ENCODE measurements around the gene IFNL4. TPM values are rescaled to one million over a fixed set of nuclear protein-coding genes. Genes with fewer than 3 reads are reported as not detected.
A peak's percentile ranks its signal among the peaks of the same experiment; 100 is the strongest.

IFNL4 gene
- total and polyA plus RNA-seq, 9 of the 15 experiments (the other 6 are each of a cell fraction or from before 2014, with no cell fraction given): not detected

DNA sequence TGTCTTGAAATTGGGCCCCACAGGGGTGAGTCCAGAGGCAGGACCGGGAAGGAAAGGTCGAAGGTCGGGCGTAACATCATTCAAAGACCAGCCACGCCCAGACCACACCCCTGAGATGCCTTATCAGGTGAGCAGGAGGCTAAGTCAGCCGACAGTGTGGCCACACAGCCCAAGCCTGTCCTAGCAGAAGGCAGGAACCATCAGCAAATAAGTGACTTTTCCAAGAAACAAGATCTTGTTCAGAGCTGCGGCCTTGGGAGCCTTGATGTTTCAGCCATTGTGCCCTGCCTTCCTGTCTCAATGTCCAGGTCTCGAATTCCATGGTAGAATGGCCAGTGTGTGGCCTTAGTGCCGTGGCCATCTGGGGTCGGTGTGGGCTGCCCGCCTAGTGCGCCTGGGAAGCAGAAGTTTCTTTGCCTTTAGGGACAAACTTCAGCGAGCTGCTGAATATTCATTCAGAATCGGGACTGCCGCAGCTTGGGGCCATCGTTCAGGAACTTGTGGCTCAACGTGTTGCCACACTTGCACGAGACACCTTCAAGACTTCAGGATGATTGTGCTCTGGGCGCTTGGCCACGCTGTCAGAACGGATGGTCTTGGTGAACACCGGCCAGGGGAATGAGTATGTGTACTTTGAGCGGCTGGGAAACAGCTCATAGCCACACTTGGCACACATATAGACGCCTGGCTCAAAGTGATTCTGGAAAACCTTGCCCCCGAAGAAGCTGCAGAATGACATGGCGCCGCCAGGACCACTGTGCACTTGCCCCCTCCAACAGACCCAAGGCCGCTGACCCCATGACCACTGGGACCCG, 6.1 kb upstream of the IFNL4 start (continued):
- TF ChIP-seq, protein P1, sequence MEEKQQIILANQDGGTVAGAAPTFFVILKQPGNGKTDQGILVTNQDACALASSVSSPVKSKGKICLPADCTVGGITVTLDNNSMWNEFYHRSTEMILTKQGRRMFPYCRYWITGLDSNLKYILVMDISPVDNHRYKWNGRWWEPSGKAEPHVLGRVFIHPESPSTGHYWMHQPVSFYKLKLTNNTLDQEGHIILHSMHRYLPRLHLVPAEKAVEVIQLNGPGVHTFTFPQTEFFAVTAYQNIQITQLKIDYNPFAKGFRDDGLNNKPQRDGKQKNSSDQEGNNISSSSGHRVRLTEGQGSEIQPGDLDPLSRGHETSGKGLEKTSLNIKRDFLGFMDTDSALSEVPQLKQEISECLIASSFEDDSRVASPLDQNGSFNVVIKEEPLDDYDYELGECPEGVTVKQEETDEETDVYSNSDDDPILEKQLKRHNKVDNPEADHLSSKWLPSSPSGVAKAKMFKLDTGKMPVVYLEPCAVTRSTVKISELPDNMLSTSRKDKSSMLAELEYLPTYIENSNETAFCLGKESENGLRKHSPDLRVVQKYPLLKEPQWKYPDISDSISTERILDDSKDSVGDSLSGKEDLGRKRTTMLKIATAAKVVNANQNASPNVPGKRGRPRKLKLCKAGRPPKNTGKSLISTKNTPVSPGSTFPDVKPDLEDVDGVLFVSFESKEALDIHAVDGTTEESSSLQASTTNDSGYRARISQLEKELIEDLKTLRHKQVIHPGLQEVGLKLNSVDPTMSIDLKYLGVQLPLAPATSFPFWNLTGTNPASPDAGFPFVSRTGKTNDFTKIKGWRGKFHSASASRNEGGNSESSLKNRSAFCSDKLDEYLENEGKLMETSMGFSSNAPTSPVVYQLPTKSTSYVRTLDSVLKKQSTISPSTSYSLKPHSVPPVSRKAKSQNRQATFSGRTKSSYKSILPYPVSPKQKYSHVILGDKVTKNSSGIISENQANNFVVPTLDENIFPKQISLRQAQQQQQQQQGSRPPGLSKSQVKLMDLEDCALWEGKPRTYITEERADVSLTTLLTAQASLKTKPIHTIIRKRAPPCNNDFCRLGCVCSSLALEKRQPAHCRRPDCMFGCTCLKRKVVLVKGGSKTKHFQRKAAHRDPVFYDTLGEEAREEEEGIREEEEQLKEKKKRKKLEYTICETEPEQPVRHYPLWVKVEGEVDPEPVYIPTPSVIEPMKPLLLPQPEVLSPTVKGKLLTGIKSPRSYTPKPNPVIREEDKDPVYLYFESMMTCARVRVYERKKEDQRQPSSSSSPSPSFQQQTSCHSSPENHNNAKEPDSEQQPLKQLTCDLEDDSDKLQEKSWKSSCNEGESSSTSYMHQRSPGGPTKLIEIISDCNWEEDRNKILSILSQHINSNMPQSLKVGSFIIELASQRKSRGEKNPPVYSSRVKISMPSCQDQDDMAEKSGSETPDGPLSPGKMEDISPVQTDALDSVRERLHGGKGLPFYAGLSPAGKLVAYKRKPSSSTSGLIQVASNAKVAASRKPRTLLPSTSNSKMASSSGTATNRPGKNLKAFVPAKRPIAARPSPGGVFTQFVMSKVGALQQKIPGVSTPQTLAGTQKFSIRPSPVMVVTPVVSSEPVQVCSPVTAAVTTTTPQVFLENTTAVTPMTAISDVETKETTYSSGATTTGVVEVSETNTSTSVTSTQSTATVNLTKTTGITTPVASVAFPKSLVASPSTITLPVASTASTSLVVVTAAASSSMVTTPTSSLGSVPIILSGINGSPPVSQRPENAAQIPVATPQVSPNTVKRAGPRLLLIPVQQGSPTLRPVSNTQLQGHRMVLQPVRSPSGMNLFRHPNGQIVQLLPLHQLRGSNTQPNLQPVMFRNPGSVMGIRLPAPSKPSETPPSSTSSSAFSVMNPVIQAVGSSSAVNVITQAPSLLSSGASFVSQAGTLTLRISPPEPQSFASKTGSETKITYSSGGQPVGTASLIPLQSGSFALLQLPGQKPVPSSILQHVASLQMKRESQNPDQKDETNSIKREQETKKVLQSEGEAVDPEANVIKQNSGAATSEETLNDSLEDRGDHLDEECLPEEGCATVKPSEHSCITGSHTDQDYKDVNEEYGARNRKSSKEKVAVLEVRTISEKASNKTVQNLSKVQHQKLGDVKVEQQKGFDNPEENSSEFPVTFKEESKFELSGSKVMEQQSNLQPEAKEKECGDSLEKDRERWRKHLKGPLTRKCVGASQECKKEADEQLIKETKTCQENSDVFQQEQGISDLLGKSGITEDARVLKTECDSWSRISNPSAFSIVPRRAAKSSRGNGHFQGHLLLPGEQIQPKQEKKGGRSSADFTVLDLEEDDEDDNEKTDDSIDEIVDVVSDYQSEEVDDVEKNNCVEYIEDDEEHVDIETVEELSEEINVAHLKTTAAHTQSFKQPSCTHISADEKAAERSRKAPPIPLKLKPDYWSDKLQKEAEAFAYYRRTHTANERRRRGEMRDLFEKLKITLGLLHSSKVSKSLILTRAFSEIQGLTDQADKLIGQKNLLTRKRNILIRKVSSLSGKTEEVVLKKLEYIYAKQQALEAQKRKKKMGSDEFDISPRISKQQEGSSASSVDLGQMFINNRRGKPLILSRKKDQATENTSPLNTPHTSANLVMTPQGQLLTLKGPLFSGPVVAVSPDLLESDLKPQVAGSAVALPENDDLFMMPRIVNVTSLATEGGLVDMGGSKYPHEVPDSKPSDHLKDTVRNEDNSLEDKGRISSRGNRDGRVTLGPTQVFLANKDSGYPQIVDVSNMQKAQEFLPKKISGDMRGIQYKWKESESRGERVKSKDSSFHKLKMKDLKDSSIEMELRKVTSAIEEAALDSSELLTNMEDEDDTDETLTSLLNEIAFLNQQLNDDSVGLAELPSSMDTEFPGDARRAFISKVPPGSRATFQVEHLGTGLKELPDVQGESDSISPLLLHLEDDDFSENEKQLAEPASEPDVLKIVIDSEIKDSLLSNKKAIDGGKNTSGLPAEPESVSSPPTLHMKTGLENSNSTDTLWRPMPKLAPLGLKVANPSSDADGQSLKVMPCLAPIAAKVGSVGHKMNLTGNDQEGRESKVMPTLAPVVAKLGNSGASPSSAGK (IDR thresholded peaks at IDR 0.05): peak; percentile 62
- TF ChIP-seq, protein P2, sequence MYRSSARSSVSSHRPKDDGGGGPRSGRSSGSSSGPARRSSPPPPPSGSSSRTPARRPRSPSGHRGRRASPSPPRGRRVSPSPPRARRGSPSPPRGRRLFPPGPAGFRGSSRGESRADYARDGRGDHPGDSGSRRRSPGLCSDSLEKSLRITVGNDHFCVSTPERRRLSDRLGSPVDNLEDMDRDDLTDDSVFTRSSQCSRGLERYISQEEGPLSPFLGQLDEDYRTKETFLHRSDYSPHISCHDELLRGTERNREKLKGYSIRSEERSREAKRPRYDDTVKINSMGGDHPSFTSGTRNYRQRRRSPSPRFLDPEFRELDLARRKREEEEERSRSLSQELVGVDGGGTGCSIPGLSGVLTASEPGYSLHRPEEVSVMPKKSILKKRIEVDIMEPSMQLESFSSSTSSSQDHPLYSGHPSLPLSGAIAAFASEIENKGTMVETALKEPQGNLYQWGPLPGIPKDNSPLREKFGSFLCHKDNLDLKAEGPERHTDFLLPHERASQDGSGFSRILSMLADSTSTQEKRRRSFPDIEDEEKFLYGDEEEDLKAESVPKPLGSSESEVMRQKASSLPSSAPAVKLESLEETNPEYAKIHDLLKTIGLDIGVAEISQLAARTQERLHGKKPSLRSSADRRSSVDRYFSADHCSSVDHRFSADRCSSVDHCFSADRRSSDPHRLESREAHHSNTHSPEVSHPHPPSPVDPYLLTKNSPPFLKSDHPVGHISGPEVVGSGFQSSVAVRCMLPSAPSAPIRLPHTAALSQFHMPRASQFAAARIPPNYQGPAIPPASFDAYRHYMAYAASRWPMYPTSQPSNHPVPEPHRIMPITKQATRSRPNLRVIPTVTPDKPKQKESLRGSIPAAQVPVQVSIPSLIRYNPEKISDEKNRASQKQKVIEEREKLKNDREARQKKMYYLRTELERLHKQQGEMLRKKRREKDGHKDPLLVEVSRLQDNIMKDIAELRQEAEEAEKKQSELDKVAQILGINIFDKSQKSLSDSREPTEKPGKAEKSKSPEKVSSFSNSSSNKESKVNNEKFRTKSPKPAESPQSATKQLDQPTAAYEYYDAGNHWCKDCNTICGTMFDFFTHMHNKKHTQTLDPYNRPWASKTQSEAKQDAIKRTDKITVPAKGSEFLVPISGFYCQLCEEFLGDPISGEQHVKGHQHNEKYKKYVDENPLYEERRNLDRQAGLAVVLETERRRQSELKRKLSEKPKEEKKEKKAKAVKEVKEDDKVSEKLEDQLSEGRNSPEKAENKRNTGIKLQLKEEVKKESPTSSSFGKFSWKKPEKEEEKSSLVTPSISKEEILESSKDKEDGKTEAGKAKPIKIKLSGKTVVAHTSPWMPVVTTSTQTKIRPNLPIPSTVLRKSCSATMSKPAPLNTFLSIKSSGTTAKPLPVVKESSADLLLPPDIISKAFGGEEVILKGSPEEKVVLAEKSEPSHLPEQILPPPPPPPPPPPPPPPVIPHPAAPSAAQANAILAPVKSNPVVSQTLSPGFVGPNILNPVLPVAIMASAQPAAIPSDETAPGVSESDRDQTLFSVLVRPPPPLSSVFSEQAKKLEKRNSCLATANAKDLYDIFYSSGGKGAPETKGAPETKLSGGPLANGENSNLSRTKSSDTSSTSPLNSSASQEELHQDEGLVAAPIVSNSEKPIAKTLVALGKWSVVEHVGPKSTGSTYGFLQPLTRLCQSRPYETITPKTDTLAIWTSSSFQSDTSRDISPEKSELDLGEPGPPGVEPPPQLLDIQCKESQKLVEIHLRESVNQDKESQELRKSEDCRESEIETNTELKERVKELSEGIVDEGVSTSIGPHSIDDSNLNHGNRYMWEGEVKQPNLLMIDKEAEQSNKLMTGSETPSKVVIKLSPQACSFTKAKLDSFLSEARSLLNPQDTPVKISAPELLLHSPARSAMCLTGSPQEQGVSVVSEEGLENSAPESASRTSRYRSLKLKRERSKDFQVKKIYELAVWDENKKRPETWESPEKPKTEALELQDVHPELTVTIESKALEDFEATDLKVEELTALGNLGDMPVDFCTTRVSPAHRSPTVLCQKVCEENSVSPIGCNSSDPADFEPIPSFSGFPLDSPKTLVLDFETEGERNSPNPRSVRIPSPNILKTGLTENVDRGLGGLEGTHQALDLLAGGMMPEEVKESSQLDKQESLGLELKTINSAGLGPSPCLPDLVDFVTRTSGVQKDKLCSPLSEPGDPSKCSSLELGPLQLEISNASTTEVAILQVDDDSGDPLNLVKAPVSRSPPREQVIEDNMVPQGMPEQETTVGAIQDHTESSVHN (IDR thresholded peaks at IDR 0.05; ENCODE audit: borderline replicate concordance in 1 of 2, low read depth in 1 of 2): peak in 1 of 2 experiments; percentile 47; a peak in 1 of 4 replicates
- TF ChIP-seq SUPT5H (IDR thresholded peaks at IDR 0.05) (peak; percentile 70), SP1 (CRISPR knock-in tag; IDR thresholded peaks at IDR 0.05) (peak; percentile 65; the same call in 1 of the 2 replicates), EP300 (IDR thresholded peaks at IDR 0.05; ENCODE audit: low read length) (peak; percentile 28; the same call in 1 of the 2 replicates)

Measured in K562 (cell line).